ENCODE results near the gene ANXA2. TPM values are rescaled to one million over a fixed set of nuclear protein-coding genes. Genes with fewer than 3 reads are reported as not detected.
"Not testable (repeated sequence)": the region's sequence is repeated elsewhere in the genome, so short reads cannot be mapped to it uniquely, and the experiment has no call there.

Gene ANXA2
- total RNA-seq, 2 experiments from 2014 or later = 26.5 to 43.4 TPM

GRCh38 chr15:60407415-60407805, 9.6 kb upstream of the ANXA2 start:
- Histone ChIP-seq H3K9me2 (ENCODE audit: insufficient read depth, low read length) (no peaks in the 10 kb centered on the region), H3K27ac (ENCODE audit: low read depth, low read length, poor library complexity, severe bottlenecking) (no peak overlapping the region), H4K20me1 (ENCODE audit: insufficient read depth, low read length) (no peaks in the 10 kb centered on the region), H2AFZ (ENCODE audit: low read length) (no peak overlapping the region), H3K4me2 (ENCODE audit: low read length) (no peak overlapping the region), H3K36me3 (ENCODE audit: insufficient read depth, low read length) (no peaks in the 10 kb centered on the region), H3K4me3 (ENCODE audit: low read depth, low read length, poor library complexity, severe bottlenecking) (no peak overlapping the region), H3K79me2 (ENCODE audit: insufficient read depth, low read depth, low read length) (no peaks in the 10 kb centered on the region), H3K4me1 (ENCODE audit: insufficient read depth, low read length, poor library complexity, severe bottlenecking) (peaks cover 8% of the 10 kb centered on the region), H3K9me3 (ENCODE audit: low read length) (no peaks in the 10 kb centered on the region)
- TF ChIP-seq, protein P1, sequence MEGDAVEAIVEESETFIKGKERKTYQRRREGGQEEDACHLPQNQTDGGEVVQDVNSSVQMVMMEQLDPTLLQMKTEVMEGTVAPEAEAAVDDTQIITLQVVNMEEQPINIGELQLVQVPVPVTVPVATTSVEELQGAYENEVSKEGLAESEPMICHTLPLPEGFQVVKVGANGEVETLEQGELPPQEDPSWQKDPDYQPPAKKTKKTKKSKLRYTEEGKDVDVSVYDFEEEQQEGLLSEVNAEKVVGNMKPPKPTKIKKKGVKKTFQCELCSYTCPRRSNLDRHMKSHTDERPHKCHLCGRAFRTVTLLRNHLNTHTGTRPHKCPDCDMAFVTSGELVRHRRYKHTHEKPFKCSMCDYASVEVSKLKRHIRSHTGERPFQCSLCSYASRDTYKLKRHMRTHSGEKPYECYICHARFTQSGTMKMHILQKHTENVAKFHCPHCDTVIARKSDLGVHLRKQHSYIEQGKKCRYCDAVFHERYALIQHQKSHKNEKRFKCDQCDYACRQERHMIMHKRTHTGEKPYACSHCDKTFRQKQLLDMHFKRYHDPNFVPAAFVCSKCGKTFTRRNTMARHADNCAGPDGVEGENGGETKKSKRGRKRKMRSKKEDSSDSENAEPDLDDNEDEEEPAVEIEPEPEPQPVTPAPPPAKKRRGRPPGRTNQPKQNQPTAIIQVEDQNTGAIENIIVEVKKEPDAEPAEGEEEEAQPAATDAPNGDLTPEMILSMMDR (conservative IDR thresholded peaks at IDR 0.05; ENCODE audit: low read length) = no peak
- no peak for TF ChIP-seq EZH2phosphoT487 (IDR thresholded peaks at IDR 0.05; ENCODE audit: borderline replicate concordance, low read depth, low read length)
- intact Hi-C loops (cut with micrococcal nuclease; ENCODE audit: unreplicated experiment) = no loop called here
- POLR2A ChIA-PET = interaction anchor here (0.7 kb wide), 2 partner anchors 25 to 263 kb away, joined by 3 to 4 read pairs; no protein-coding TSS in a partner anchor
- CTCF ChIA-PET (ENCODE audit: unreplicated experiment) = no interaction called here
- BruUV-seq (replicated peaks) = no TSS peak
- DNase-seq (ENCODE audit: low spot score) = no peak

DNA sequence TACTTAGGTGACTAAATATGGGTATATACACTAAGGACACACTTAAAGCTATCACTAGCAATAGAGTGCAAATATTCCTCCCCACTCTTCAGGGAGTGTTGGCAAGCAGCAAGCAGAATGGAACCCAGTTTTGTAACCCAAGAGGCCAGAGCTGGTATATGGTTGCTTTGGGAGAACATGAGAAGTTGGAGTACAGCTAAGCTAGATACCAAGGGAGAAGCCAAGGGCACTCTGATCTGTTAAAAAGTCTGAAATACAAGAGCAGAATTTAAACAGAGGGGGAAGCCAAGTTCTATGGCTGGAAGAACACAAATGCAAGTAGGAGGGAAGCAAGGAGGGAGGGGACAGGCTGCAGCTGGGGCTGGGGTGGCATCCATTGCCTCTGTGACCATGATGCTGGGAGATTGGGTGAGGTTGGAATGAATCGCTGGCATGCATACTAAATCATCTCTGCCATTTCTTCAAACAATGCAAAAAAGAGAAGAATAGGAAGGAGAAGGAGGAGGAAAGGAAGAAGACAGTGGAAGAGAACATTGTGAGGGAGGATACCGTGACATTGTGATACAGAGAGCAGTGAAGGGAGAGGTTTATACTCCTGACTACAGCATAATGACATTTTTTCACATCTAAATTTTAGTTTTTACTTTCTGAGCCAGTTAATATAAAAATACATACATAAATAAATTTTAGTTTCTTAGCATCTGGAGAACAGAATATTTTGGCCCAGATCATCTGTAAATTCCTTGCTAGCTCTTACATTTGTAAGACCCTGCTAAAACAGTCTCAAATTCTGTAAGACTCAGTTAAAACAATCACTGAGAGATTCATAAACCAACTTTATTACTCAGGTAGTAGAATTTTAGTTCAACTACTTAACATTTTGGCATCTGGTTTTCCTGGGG, 9.0 kb upstream of the ANXA2 start:
- H4K20me1 ChIP-seq (ENCODE audit: insufficient read depth, low read length) = no peaks in the 10 kb centered on the region
- peaks cover 8% of the 10 kb centered on the region for H3K4me1 ChIP-seq (ENCODE audit: insufficient read depth, low read length, poor library complexity, severe bottlenecking)
- TF ChIP-seq, protein P1 (conservative IDR thresholded peaks at IDR 0.05; ENCODE audit: low read length) = no peak
- no peaks in the 10 kb centered on the region for H3K9me3 ChIP-seq (ENCODE audit: low read length)
- no TSS peak for BruUV-seq (replicated peaks)
- ChIA-PET POLR2A (interaction anchor here (0.7 kb wide), 1 partner anchor 25 kb away, joined by 3 read pairs; no protein-coding TSS in a partner anchor), CTCF (ENCODE audit: unreplicated experiment) (no interaction called here)
- H3K4me3 ChIP-seq (ENCODE audit: low read depth, low read length, poor library complexity, severe bottlenecking) = no peak overlapping the region
- DNase-seq (ENCODE audit: low spot score) = no peak
- H3K36me3 ChIP-seq (ENCODE audit: insufficient read depth, low read length) = no peaks in the 10 kb centered on the region
- H3K27ac ChIP-seq (ENCODE audit: low read depth, low read length, poor library complexity, severe bottlenecking) = no peak overlapping the region
- H3K4me2 ChIP-seq (ENCODE audit: low read length) = no peak overlapping the region
- intact Hi-C loops (cut with micrococcal nuclease; ENCODE audit: unreplicated experiment) = no loop called here
- no peaks in the 10 kb centered on the region for H3K79me2 ChIP-seq (ENCODE audit: insufficient read depth, low read depth, low read length)
- H3K9me2 ChIP-seq (ENCODE audit: insufficient read depth, low read length) = no peaks in the 10 kb centered on the region
- no peak overlapping the region for H2AFZ ChIP-seq (ENCODE audit: low read length)

DNA sequence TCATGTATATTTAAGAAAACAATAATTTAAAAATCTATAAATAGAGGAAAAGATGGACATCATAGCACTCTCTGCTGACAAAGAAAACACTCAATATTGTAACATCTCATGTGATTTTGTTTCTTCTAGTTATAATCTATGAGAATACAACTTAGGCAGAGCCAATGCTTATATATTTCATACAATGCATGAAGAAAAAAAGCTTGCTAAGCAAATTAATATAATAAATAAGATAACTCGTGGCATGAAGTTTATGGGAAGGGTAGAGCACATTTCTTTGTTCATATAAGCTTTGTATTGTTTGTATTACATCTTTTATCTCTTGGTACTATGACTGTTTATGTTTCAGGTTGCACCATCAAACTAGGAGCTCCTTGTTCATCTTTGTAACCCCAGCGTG, 7.6 kb upstream of the ANXA2 start:
- no peaks in the 10 kb centered on the region for H3K36me3 ChIP-seq (ENCODE audit: insufficient read depth, low read length)
- no peak overlapping the region for H3K4me3 ChIP-seq (ENCODE audit: low read depth, low read length, poor library complexity, severe bottlenecking)
- H3K9me3 ChIP-seq (ENCODE audit: low read length) = no peaks in the 10 kb centered on the region
- H2AFZ ChIP-seq (ENCODE audit: low read length) = no peak overlapping the region
- DNase-seq (ENCODE audit: low spot score) = no peak
- no peaks in the 10 kb centered on the region for H4K20me1 ChIP-seq (ENCODE audit: insufficient read depth, low read length)
- intact Hi-C loops (cut with micrococcal nuclease; ENCODE audit: unreplicated experiment) = no loop called here
- TF ChIP-seq, protein P1 (conservative IDR thresholded peaks at IDR 0.05; ENCODE audit: low read length) = no peak
- TF ChIP-seq EZH2phosphoT487 (IDR thresholded peaks at IDR 0.05; ENCODE audit: borderline replicate concordance, low read depth, low read length) = no peak
- H3K9me2 ChIP-seq (ENCODE audit: insufficient read depth, low read length) = no peaks in the 10 kb centered on the region
- ChIA-PET CTCF (ENCODE audit: unreplicated experiment) (no interaction called here), POLR2A (interaction anchor here (0.6 kb wide), 1 partner anchor 19 kb away, joined by 3 read pairs; no protein-coding TSS in a partner anchor)
- peaks cover 8% of the 10 kb centered on the region for H3K4me1 ChIP-seq (ENCODE audit: insufficient read depth, low read length, poor library complexity, severe bottlenecking)
- no peak overlapping the region for H3K27ac ChIP-seq (ENCODE audit: low read depth, low read length, poor library complexity, severe bottlenecking)
- no TSS peak for BruUV-seq (replicated peaks)
- H3K4me2 ChIP-seq (ENCODE audit: low read length) = no peak overlapping the region
- no peaks in the 10 kb centered on the region for H3K79me2 ChIP-seq (ENCODE audit: insufficient read depth, low read depth, low read length)

GRCh38 chr15:60404351-60404750, 6.6 kb upstream of the ANXA2 start:
- POLR2A ChIA-PET = interaction anchor here (0.7 kb wide), 1 partner anchor 479 kb away, joined by 4 read pairs; no protein-coding TSS in a partner anchor
- not testable (repeated sequence) for BruUV-seq (replicated peaks)

More at GRCh38 chr15:60404351-60404750, 6.6 kb upstream of the ANXA2 start:
- H3K4me3 ChIP-seq (ENCODE audit: low read depth, low read length, poor library complexity, severe bottlenecking); H2AFZ ChIP-seq (ENCODE audit: low read length); H3K4me2 ChIP-seq (ENCODE audit: low read length); H3K9me3 ChIP-seq (ENCODE audit: low read length); H3K36me3 ChIP-seq (ENCODE audit: insufficient read depth, low read length); H3K9me2 ChIP-seq (ENCODE audit: insufficient read depth, low read length); CTCF ChIA-PET (ENCODE audit: unreplicated experiment); H4K20me1 ChIP-seq (ENCODE audit: insufficient read depth, low read length); DNase-seq (ENCODE audit: low spot score); H3K27ac ChIP-seq (ENCODE audit: low read depth, low read length, poor library complexity, severe bottlenecking); H3K4me1 ChIP-seq (ENCODE audit: insufficient read depth, low read length, poor library complexity, severe bottlenecking); intact Hi-C loops (cut with micrococcal nuclease; ENCODE audit: unreplicated experiment); H3K79me2 ChIP-seq (ENCODE audit: insufficient read depth, low read depth, low read length): not testable (repeated sequence)
